Lower lobe of right lung (tissue), 2 donors: ENCODE measurements around the gene C2orf80. TPM values are rescaled to one million over a fixed set of nuclear protein-coding genes. Genes with fewer than 3 reads are reported as not detected.
A peak's percentile ranks its signal among the peaks of the same experiment; 100 is the strongest.

Source experiments
- ATAC-seq, 2 donors: fragments of 200-7000 bp; cut with Tn5 transposase; one replicate each; pipeline ENCODE4 v1.9.1; 2020 to 2022; ENCODE audit warnings: mild to moderate bottlenecking in 2 of 2, moderate library complexity in 2 of 2
- DNase-seq: peaks from one replicate; pipeline ENCODE4 v3.0.0-alpha.2; 2020
- H3K27ac ChIP-seq: fragments of 200-600 bp; one replicate; pipeline ENCODE4 v1.8.0; 2022
- H3K27me3 ChIP-seq: fragments of 200-600 bp; one replicate; pipeline ENCODE4 v1.8.0; 2022; ENCODE audit warnings: low read depth
- H3K36me3 ChIP-seq: fragments of 200-600 bp; one replicate; pipeline ENCODE4 v1.8.0; 2022; ENCODE audit warnings: mild to moderate bottlenecking
- H3K4me1 ChIP-seq: fragments of 200-600 bp; one replicate; pipeline ENCODE4 v1.8.0; 2022
- H3K4me3 ChIP-seq: fragments of 200-600 bp; one replicate; pipeline ENCODE4 v1.8.0; 2022; ENCODE audit warnings: mild to moderate bottlenecking
- H3K9me3 ChIP-seq: fragments of 200-600 bp; one replicate; pipeline ENCODE4 v1.8.0; 2022
- intact Hi-C: fragments of 100-400 bp; cut with DNase I; formaldehyde crosslinking; loops from one replicate; pipeline ENCODE4 v1.11.0; 2022
- total RNA-seq: library from RNA; stranded (reverse); fragmentation: NEBNext Ultra II Directional; extraction: Animal tissue kit (Norgen Biotek cat#: 25700); gene quantifications from one replicate; pipeline ENCODE4 v1.2.1, GENCODE V29; 2021
- TF ChIP-seq, protein P1 (sequence below): fragments of 200-600 bp; IDR thresholded peaks from one replicate; pipeline ENCODE4 v1.8.0; 2022; ENCODE audit warnings: antibody characterized with exemption, mild to moderate bottlenecking
- donor health status: DM: no; HTN: yes; CAD: no; lungs with severe emphysema.

The C2orf80 gene
- total RNA-seq, 1 donor from 2014 or later: not detected

DNA sequence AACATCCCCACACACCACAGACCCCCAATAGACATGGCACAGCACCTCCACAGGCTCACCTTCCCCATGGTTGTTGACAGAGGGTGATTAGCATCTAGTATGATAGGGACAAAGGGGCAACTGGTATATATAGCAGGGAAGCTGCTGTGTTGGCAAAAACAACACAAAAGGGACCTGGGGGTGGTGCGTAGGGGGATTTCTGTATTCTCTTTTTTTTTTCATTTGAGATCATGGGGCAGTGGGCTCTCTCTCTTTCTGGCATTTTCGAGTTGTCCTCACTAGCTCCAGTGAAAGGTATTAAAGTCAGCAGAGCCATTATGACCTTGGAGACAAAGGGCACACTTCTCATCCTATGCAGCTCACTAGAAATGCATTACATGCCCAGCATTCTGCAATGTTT, 26.3 kb downstream of the C2orf80 start, which contains the start of gene CRYGA:
Gene CRYGA (minus strand): TSS at position 101 of the 400 bp plus-strand sequence. CDS start 33 bp downstream, at position 68.
- no peak for ATAC-seq
- no peak for DNase-seq
- Histone ChIP-seq H3K4me3 (no peak within 1 kb of the TSS), H3K27me3 (no peaks in the 10 kb centered on the region), H3K4me1 (no peaks in the 10 kb centered on the region), H3K27ac (no peak within 1 kb of the TSS), H3K9me3 (no peaks in the 10 kb centered on the region), H3K36me3 (no peaks in the 10 kb centered on the region)
- intact Hi-C loops: no loop called here
- TF ChIP-seq, protein P1, sequence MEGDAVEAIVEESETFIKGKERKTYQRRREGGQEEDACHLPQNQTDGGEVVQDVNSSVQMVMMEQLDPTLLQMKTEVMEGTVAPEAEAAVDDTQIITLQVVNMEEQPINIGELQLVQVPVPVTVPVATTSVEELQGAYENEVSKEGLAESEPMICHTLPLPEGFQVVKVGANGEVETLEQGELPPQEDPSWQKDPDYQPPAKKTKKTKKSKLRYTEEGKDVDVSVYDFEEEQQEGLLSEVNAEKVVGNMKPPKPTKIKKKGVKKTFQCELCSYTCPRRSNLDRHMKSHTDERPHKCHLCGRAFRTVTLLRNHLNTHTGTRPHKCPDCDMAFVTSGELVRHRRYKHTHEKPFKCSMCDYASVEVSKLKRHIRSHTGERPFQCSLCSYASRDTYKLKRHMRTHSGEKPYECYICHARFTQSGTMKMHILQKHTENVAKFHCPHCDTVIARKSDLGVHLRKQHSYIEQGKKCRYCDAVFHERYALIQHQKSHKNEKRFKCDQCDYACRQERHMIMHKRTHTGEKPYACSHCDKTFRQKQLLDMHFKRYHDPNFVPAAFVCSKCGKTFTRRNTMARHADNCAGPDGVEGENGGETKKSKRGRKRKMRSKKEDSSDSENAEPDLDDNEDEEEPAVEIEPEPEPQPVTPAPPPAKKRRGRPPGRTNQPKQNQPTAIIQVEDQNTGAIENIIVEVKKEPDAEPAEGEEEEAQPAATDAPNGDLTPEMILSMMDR: no peak

DNA sequence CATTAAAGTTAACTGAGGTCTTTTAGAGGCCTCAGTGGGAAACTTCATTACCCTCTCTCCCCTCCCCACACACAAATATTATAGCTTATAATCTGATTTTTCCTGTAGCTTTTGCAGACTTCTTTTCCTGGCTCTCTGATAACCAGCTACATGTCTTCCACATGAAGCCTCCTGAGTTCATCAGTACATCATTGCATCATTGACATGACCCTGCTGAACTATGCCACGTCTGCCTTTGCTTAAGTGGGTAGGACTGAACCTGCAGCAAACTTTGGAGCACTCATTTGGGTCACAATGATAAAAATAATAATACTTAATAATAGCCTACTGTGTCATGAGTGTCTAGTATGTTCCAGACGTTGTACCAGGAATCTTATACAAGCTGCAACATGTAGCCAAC, 33.4 kb downstream of the C2orf80 start:
- intact Hi-C loops: no loop called here
- Histone ChIP-seq H3K4me3 (no peak overlapping the region), H3K36me3 (no peaks in the 10 kb centered on the region), H3K9me3 (peaks cover 3% of the 10 kb centered on the region), H3K4me1 (no peaks in the 10 kb centered on the region), H3K27me3 (no peaks in the 10 kb centered on the region), H3K27ac (no peak overlapping the region)
- DNase-seq (no peak), ATAC-seq (no peak)
- TF ChIP-seq, protein P1: no peak

DNA sequence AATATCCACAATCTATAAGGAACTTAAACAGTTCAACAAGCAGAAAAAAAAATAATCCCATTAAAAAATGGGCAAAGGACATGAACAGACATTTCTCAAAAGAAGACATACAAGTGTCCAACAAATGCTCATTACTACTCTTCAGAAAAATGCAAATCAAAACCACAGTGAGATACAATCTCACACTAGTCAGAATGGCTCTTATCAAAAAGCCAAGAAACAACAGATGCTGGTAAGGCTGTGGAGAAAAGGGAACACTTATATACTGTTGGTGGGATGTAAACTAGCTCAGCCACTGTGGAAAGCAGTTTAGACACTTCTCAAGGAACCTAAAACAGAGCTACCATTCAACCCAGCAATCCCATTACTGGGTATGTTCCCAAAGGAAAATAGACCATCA, 36.7 kb downstream of the C2orf80 start:
- Histone ChIP-seq H3K4me3 (no peak overlapping the region), H3K9me3 (peaks cover 3% of the 10 kb centered on the region), H3K27me3 (no peaks in the 10 kb centered on the region), H3K27ac (no peak overlapping the region), H3K36me3 (no peaks in the 10 kb centered on the region), H3K4me1 (no peaks in the 10 kb centered on the region)
- TF ChIP-seq, protein P1: no peak
- intact Hi-C loops: no loop called here
- ATAC-seq (no peak), DNase-seq (no peak)

DNA sequence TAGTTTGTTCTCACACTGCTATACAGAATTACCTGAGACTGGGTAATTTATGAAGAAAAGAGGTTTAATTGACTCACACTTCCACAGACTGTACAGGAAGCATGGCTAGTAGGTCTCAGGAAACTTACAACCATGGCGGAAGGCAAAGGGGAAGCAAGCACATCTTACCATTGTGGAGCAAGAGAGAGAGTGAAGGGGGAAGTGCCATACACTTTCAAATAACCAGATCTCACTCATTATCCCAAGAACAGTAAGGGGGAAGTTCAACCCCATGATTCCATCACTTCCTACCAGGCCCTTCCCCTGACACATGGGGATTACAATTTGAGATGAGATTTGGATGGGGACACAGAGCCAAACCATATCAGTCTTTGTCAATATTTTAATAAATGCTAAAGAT, 38.9 kb downstream of the C2orf80 start:
- TF ChIP-seq, protein P1: no peak
- H3K4me1 ChIP-seq: no peaks in the 10 kb centered on the region
- DNase-seq (no peak), ATAC-seq (peak in 1 of 2 donors; percentile 38)
- H3K9me3 ChIP-seq: peaks cover 3% of the 10 kb centered on the region
- H3K27ac ChIP-seq: no peak overlapping the region
- no peaks in the 10 kb centered on the region for H3K27me3 ChIP-seq
- no peaks in the 10 kb centered on the region for H3K36me3 ChIP-seq
- intact Hi-C loops: no loop called here
- H3K4me3 ChIP-seq: no peak overlapping the region

DNA sequence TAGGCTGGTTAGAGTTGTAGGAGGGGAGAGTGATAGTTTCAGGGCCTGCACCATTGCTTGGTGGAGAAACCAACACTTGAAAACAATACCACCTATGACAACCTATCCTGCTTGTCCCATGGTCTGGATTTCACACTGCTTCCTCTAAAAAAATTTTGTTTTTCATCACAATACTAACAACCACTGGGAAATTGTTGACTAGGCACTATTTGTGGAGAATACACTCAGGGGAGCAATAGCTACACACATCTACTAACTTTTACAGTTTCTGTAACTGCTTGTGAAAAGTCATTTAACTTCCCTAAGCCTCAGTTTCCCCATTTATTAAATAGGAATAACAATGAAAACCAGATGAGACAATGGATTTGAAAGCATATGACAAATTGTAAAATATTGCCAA, 39.7 kb downstream of the C2orf80 start:
- Histone ChIP-seq H3K9me3 (peaks cover 3% of the 10 kb centered on the region), H3K27ac (no peak overlapping the region), H3K4me1 (no peaks in the 10 kb centered on the region), H3K27me3 (no peaks in the 10 kb centered on the region), H3K36me3 (no peaks in the 10 kb centered on the region), H3K4me3 (no peak overlapping the region)
- TF ChIP-seq, protein P1: no peak
- DNase-seq: no peak
- no peak for ATAC-seq
- intact Hi-C loops: no loop called here

DNA sequence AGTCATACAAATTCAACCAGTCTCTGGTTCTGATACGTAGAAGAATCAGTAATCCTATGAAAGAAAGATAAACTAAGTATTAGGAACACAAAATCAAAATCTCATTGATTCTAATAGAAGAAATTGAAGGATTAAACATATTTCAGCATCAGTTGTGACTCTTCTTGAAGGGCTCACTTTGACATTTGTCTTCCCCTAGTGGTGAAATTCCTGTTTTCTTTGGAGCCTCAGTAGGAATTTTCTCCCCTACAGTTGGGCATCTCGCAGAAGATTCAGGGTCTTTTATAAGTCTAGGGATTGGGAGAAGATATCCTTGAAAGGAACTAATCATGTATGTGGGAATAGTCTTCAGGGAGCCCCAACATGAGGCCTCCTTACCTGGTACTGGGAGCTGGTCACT, 41.0 kb downstream of the C2orf80 start:
- no peak for ATAC-seq
- H3K9me3 ChIP-seq: peaks cover 3% of the 10 kb centered on the region
- no peaks in the 10 kb centered on the region for H3K27me3 ChIP-seq
- H3K4me1 ChIP-seq: no peaks in the 10 kb centered on the region
- intact Hi-C loops: no loop called here
- DNase-seq: no peak
- no peak overlapping the region for H3K4me3 ChIP-seq
- TF ChIP-seq, protein P1: no peak
- no peaks in the 10 kb centered on the region for H3K36me3 ChIP-seq
- no peak overlapping the region for H3K27ac ChIP-seq
